Measurements from ENCODE around the gene CSTA. TPM values are rescaled to one million over a fixed set of nuclear protein-coding genes. Genes with fewer than 3 reads are reported as not detected.

The CSTA gene
- polyA plus RNA-seq, 3 donors, result 211 to 582 (median 515) TPM

DNA sequence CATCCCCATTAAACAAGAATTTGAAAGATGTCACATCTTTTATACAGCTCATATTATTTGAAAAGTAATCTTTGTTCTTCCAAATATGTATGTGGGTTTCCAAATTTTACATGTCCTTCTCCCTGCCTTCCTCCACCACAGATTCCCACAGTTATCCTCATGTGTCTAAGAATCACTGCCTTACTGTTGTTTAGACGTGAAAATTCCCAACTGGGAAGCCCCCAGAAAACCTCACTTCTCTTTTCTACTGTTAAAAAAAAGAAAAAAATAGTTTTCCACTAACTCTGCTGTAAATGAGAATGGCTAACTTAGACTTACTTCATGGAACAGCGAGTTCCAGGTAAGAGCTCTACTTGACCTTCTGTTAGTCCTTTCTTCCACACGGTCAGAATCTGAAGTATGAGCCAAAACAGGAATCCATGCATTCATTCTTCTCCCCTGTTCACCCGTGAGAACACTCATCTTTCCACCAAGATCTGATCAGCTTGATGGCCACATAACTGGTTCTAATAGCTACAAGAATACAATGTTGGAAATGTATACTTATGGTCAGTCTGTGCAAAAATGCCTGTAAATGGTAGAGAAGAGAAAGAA is 17.9 kb upstream of the CSTA start:
- peak overlapping the region in 2 of 7 donors; percentile 47 to 66 for H3K27ac Mint-ChIP-seq
- peaks cover 29% of the 10 kb centered on the region for H3K4me1 Mint-ChIP-seq
- no peaks in the 10 kb centered on the region for H3K9me3 ChIP-seq (replicated peaks in 1 of 2; ENCODE audit: control insufficient read depth in 1 of 2, insufficient read depth in 1 of 2, low read length in 2 of 2)
- H3K9me3 Mint-ChIP-seq, result no peaks in the 10 kb centered on the region
- no peak overlapping the region for H3K4me3 ChIP-seq (replicated peaks in 1 of 3; ENCODE audit: low read depth in 2 of 3, low read length in 3 of 3)
- H3K9ac ChIP-seq (ENCODE audit: insufficient read depth, low read length, poor library complexity, severe bottlenecking), result no peak overlapping the region
- intact Hi-C loops (cut with micrococcal nuclease), result loop anchor here in 1 of 2 donors (10.0 kb wide), 1 partner anchor 202 kb away; no protein-coding TSS in a partner anchor
- no peaks in the 10 kb centered on the region for H3K36me3 ChIP-seq (replicated peaks in 1 of 2; ENCODE audit: control insufficient read depth in 1 of 2, insufficient read depth in 2 of 2, low read length in 2 of 2)
- peak overlapping the region; percentile 49 for H2AFZ ChIP-seq (ENCODE audit: insufficient read depth, low read depth, low read length, poor library complexity, severe bottlenecking)
- H3K4me1 ChIP-seq (ENCODE audit: control insufficient read depth in 1 of 2, insufficient read depth in 2 of 2, low read length in 2 of 2), result peaks cover 12 to 26% of the 10 kb centered on the region in 2 donors
- TF ChIP-seq CTCF (IDR thresholded peaks at IDR 0.05), result no peak
- H3K27me3 ChIP-seq (ENCODE audit: control insufficient read depth in 2 of 2, insufficient read depth in 2 of 2, low read length in 2 of 2), result no peaks in the 10 kb centered on the region
- H3K36me3 Mint-ChIP-seq, result no peaks in the 10 kb centered on the region
- DNase-seq, result no peak
- peak overlapping the region in 1 of 2 donors; percentile 68 for H3K27ac ChIP-seq (ENCODE audit: low read depth in 1 of 2, low read length in 2 of 2)
- no peaks in the 10 kb centered on the region for H3K79me2 ChIP-seq (ENCODE audit: insufficient read depth, low read length)
- peaks cover 0 to 2% (median 0%) of the 10 kb centered on the region in 3 donors for H3K27me3 Mint-ChIP-seq (ENCODE audit: low read depth in 3 of 3)
- 100% methylated on average over 1 of the region's 4 CpGs for WGBS (ENCODE audit: insufficient coverage)
- no peaks in the 10 kb centered on the region for H4K20me1 ChIP-seq (ENCODE audit: insufficient read depth, low read length)
- no peak overlapping the region for H3K4me2 ChIP-seq (replicated peaks; ENCODE audit: extremely low read depth, low read length, poor library complexity, severe bottlenecking)
- H3K4me3 Mint-ChIP-seq, result no peak overlapping the region

GRCh38 chr3:122307976-122308375 is 17.1 kb upstream of the CSTA start:
- H3K4me3 ChIP-seq (replicated peaks in 1 of 3; ENCODE audit: low read depth in 2 of 3, low read length in 3 of 3), result no peak overlapping the region
- H3K9me3 ChIP-seq (replicated peaks in 1 of 2; ENCODE audit: control insufficient read depth in 1 of 2, insufficient read depth in 1 of 2, low read length in 2 of 2), result no peaks in the 10 kb centered on the region
- H3K9ac ChIP-seq (ENCODE audit: insufficient read depth, low read length, poor library complexity, severe bottlenecking), result no peak overlapping the region
- intact Hi-C loops (cut with micrococcal nuclease), result loop anchor here in 1 of 2 donors (10.0 kb wide), 1 partner anchor 203 kb away; no protein-coding TSS in a partner anchor
- H3K4me2 ChIP-seq (replicated peaks; ENCODE audit: extremely low read depth, low read length, poor library complexity, severe bottlenecking), result peak overlapping the region; percentile 17
- DNase-seq, result peak in 2 of 3 donors; percentile 17 to 21
- H4K20me1 ChIP-seq (ENCODE audit: insufficient read depth, low read length), result no peaks in the 10 kb centered on the region
- TF ChIP-seq CTCF (IDR thresholded peaks at IDR 0.05), result no peak
- H3K4me1 Mint-ChIP-seq, result peaks cover 36% of the 10 kb centered on the region
- peak overlapping the region; percentile 49 for H2AFZ ChIP-seq (ENCODE audit: insufficient read depth, low read depth, low read length, poor library complexity, severe bottlenecking)
- H3K36me3 ChIP-seq (replicated peaks in 1 of 2; ENCODE audit: control insufficient read depth in 1 of 2, insufficient read depth in 2 of 2, low read length in 2 of 2), result no peaks in the 10 kb centered on the region
- peak overlapping the region in 1 of 2 donors; percentile 68 for H3K27ac ChIP-seq (ENCODE audit: low read depth in 1 of 2, low read length in 2 of 2)
- H3K79me2 ChIP-seq (ENCODE audit: insufficient read depth, low read length), result no peaks in the 10 kb centered on the region
- H3K4me3 Mint-ChIP-seq, result peak overlapping the region in 1 of 2 donors; percentile 17
- peak overlapping the region in 5 of 7 donors; percentile 1 to 79 (median 47) for H3K27ac Mint-ChIP-seq
- peaks cover 0 to 2% (median 0%) of the 10 kb centered on the region in 3 donors for H3K27me3 Mint-ChIP-seq (ENCODE audit: low read depth in 3 of 3)
- H3K9me3 Mint-ChIP-seq, result no peaks in the 10 kb centered on the region
- H3K4me1 ChIP-seq (ENCODE audit: control insufficient read depth in 1 of 2, insufficient read depth in 2 of 2, low read length in 2 of 2), result peaks cover 16 to 32% of the 10 kb centered on the region in 2 donors
- no peaks in the 10 kb centered on the region for H3K27me3 ChIP-seq (ENCODE audit: control insufficient read depth in 2 of 2, insufficient read depth in 2 of 2, low read length in 2 of 2)
- H3K36me3 Mint-ChIP-seq, result no peaks in the 10 kb centered on the region

Measured in CD14-positive monocyte (primary cell).